Suprapubic skin (tissue), 4 donors: ENCODE data around the gene CLDN20. TPM values are rescaled to one million over a fixed set of nuclear protein-coding genes. Genes with fewer than 3 reads are reported as not detected.
A peak's percentile ranks its signal among the peaks of the same experiment; 100 is the strongest.

Source experiments
- DNase-seq, 2 donors: peaks; one replicate each; pipeline ENCODE4 v3.0.0-alpha.2; 2019; ENCODE audit warnings: low spot score in 2 of 2
- H3K27ac ChIP-seq: fragments of 200-600 bp; sonication (generic); one replicate; pipeline ENCODE4 v1.5.1; 2019
- H3K27me3 ChIP-seq: fragments of 200-600 bp; sonication (generic); one replicate; pipeline ENCODE4 v1.5.1; 2019
- H3K36me3 ChIP-seq: fragments of 200-600 bp; sonication (generic); one replicate; pipeline ENCODE4 v1.5.1; 2019
- H3K4me1 ChIP-seq: fragments of 200-600 bp; sonication (generic); one replicate; pipeline ENCODE4 v1.5.1; 2019
- H3K4me3 ChIP-seq: fragments of 200-600 bp; sonication (generic); one replicate; pipeline ENCODE4 v1.5.1; 2019; ENCODE audit warnings: mild to moderate bottlenecking
- H3K9me3 ChIP-seq: fragments of 200-600 bp; sonication (generic); one replicate; pipeline ENCODE4 v1.5.1; 2019
- EP300 ChIP-seq: sonication (generic); formaldehyde crosslinking; IDR thresholded peaks from one replicate; pipeline ENCODE4 v1.6.1; 2017; ENCODE audit warnings: antibody characterized with exemption
- POLR2A ChIP-seq, 2 donors: fragments of 450-650 bp; IDR thresholded peaks; one replicate each; pipeline ENCODE4 v1.6.1; 2017; ENCODE audit warnings: antibody characterized with exemption in 2 of 2, mild to moderate bottlenecking in 2 of 2, moderate library complexity in 2 of 2
- POLR2AphosphoS5 ChIP-seq, 3 donors: sonication (generic); formaldehyde crosslinking; IDR thresholded peaks; one replicate each; pipeline ENCODE4 v1.6.1; 2017; ENCODE audit warnings: antibody characterized with exemption in 3 of 3
- WGBS: methylation state at CpG from one replicate; pipeline ENCODE4 v1.1.5; 2018; 5-methylcytosine and 5-hydroxymethylcytosine counted together
- total RNA-seq, 4 donors: library from RNA; depleted of rRNA; stranded (reverse); fragments of >200 nt; gene quantifications; one replicate each; pipeline ENCODE4 v1.1.0, GENCODE V29; 2016
- TF ChIP-seq, protein P1 (sequence below), 2 donors: fragments of 200-600 bp in 1 of 2; fragments of 450-650 bp in 1 of 2; sonication (generic) in 1 of 2; IDR thresholded peaks; one replicate each; pipeline ENCODE4 v1.5.1; 2016 to 2019; ENCODE audit warnings: antibody characterized with exemption in 2 of 2, mild to moderate bottlenecking in 1 of 2, moderate library complexity in 1 of 2

The CLDN20 gene
- total RNA-seq, 4 donors from 2014 or later, result not detected

DNA sequence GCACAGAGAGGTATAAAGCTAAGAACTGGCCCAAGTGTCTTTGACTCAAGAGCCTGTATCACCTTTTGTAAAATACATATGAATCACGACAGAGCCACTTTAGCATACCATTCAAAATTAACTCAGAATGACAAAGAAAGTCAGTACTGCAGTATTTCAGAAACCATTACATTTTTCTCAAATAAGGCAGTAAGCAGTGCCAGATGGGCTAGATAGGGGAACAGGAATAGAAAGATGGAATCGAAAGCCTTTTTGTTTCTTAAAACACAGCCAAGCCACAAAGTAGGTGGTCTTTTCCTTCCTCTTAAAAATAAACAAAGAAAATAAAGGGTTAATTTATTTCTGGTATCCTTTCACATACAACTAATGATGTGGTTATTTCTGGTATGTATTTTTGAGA is 10.3 kb downstream of the CLDN20 start:
- no peaks in the 10 kb centered on the region for H3K9me3 ChIP-seq
- no peak for DNase-seq
- H3K36me3 ChIP-seq, result no peaks in the 10 kb centered on the region
- peaks cover 47% of the 10 kb centered on the region for H3K4me1 ChIP-seq
- H3K27me3 ChIP-seq, result no peaks in the 10 kb centered on the region
- no peak for TF ChIP-seq EP300
- TF ChIP-seq POLR2AphosphoS5 (IDR thresholded peaks at IDR 0.05), result no peak
- no peak for TF ChIP-seq POLR2A (IDR thresholded peaks at IDR 0.05)
- TF ChIP-seq, protein P1, sequence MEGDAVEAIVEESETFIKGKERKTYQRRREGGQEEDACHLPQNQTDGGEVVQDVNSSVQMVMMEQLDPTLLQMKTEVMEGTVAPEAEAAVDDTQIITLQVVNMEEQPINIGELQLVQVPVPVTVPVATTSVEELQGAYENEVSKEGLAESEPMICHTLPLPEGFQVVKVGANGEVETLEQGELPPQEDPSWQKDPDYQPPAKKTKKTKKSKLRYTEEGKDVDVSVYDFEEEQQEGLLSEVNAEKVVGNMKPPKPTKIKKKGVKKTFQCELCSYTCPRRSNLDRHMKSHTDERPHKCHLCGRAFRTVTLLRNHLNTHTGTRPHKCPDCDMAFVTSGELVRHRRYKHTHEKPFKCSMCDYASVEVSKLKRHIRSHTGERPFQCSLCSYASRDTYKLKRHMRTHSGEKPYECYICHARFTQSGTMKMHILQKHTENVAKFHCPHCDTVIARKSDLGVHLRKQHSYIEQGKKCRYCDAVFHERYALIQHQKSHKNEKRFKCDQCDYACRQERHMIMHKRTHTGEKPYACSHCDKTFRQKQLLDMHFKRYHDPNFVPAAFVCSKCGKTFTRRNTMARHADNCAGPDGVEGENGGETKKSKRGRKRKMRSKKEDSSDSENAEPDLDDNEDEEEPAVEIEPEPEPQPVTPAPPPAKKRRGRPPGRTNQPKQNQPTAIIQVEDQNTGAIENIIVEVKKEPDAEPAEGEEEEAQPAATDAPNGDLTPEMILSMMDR (IDR thresholded peaks at IDR 0.05), result no peak
- H3K4me3 ChIP-seq, result no peak overlapping the region
- peak overlapping the region; percentile 72 for H3K27ac ChIP-seq
- WGBS, result 26% methylated on average over 2 of the region's 2 CpGs

DNA sequence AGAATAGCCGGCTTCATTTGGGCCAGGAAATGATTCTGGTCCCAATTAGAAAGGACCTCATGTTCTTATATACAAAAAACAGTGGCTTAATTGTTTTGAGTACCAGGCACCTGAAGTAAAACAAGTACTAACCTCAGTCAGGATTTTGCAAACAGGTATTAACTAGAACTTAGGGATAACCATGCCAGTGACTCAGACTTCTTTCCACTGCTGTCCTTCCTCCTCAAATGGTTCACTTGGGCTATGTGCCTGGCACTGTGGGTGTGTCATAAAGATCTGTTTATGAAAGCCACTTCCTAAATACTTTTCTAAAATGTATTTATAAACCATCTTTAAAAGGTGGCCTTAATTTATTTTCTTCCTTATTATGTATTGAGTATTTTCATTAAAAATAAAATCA is 10.7 kb downstream of the CLDN20 start:
- TF ChIP-seq POLR2AphosphoS5 (IDR thresholded peaks at IDR 0.05), result no peak
- no peak for DNase-seq
- Histone ChIP-seq H3K4me3 (no peak overlapping the region), H3K27me3 (no peaks in the 10 kb centered on the region), H3K27ac (peak overlapping the region; percentile 72), H3K36me3 (no peaks in the 10 kb centered on the region), H3K9me3 (no peaks in the 10 kb centered on the region), H3K4me1 (peaks cover 47% of the 10 kb centered on the region)
- 28% methylated on average over 1 of the region's 1 CpG for WGBS

DNA sequence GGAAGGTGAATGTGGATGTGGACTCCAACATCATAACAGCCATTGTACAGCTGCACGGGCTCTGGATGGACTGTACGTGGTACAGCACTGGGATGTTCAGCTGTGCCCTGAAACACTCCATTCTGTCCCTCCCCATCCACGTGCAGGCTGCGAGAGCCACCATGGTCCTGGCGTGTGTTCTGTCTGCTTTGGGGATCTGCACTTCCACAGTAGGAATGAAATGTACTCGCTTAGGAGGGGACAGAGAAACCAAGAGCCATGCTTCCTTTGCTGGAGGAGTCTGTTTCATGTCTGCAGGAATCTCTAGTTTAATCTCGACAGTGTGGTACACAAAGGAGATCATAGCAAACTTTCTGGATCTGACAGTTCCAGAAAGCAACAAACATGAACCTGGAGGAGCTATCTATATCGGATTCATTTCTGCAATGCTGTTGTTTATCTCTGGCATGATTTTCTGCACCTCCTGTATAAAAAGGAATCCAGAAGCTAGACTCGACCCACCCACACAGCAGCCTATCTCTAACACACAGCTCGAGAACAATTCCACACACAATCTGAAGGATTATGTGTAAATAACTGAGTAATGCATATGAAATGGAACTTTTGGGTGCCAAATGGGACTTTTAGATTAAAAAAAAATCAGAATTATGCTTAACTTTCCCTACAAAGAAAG is 12.1 kb downstream of the CLDN20 start:
- DNase-seq, result no peak
- H3K4me3 ChIP-seq, result no peak overlapping the region
- 60% methylated on average over 10 of the region's 10 CpGs for WGBS
- peaks cover 47% of the 10 kb centered on the region for H3K4me1 ChIP-seq
- TF ChIP-seq EP300, result no peak
- no peak for TF ChIP-seq POLR2A (IDR thresholded peaks at IDR 0.05)
- TF ChIP-seq, protein P1 (IDR thresholded peaks at IDR 0.05), result no peak
- no peak for TF ChIP-seq POLR2AphosphoS5 (IDR thresholded peaks at IDR 0.05)
- H3K9me3 ChIP-seq, result no peaks in the 10 kb centered on the region
- H3K27ac ChIP-seq, result peak overlapping the region; percentile 39
- no peaks in the 10 kb centered on the region for H3K36me3 ChIP-seq
- H3K27me3 ChIP-seq, result no peaks in the 10 kb centered on the region

DNA sequence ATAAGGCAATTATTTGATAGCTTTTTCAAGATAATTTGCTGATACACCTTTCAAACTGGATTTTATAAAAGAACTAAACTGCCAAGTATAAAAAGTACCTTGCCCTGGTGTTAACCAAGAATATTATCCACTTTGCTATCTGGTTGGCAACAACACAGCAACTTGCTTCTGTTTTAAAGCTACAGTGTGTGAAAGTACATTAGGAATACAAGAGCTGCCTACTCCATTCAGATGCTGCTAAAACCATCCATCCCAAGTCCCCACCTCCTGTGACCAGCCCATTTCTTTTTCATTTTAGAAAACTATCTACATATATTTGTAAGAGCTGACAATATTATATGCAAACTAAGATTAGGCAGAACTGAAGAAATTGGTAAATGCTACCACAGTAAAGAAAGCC is 12.8 kb downstream of the CLDN20 start:
- Histone ChIP-seq H3K4me3 (no peak overlapping the region), H3K27me3 (no peaks in the 10 kb centered on the region), H3K9me3 (no peaks in the 10 kb centered on the region), H3K36me3 (peaks cover 4% of the 10 kb centered on the region), H3K27ac (no peak overlapping the region), H3K4me1 (peaks cover 47% of the 10 kb centered on the region)
- TF ChIP-seq POLR2AphosphoS5 (IDR thresholded peaks at IDR 0.05) (no peak), EP300 (no peak)
- DNase-seq, result no peak

DNA sequence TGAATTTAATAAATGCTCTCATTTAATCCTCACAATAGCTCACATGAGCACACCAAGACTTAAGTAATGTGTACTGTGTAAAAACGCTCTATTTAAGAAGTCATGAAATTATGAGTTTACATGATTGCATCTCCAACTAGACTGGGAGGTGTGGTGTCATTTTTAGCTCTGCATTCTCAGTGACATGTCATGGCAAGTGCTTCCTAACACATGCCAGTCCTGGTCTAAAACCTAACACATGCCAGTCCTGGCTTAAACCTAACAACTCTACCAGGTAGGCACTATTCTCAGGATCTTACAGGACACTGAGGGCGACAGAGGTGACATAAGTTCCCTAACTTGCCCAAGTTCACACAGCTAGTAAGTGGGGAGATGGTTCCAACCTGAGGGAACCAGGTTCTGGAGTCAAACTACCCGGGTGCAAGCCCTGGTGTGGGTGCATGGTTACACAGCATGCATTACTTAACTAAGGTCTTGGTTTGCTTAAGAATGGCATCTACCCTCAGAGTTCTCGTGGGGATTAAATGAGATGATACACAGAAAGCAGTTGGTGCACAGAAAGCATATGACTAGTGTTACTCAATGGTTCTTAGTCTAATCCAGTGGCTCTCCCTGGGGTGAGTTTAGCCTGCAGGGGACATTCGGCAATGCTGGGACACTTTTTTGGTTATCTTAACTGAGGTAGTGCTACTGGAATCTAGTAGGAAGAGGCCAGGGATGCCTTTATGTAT is 14.7 kb downstream of the CLDN20 start:
- Histone ChIP-seq H3K36me3 (peaks cover 17% of the 10 kb centered on the region), H3K4me3 (no peak overlapping the region), H3K27ac (peak overlapping the region; percentile 39), H3K4me1 (peaks cover 29% of the 10 kb centered on the region), H3K27me3 (no peaks in the 10 kb centered on the region), H3K9me3 (no peaks in the 10 kb centered on the region)
- WGBS, result 88% methylated on average over 3 of the region's 5 CpGs
- no peak for DNase-seq
- TF ChIP-seq, protein P1 (IDR thresholded peaks at IDR 0.05), result no peak
- TF ChIP-seq EP300 (no peak), POLR2AphosphoS5 (IDR thresholded peaks at IDR 0.05) (no peak), POLR2A (IDR thresholded peaks at IDR 0.05) (no peak)

DNA sequence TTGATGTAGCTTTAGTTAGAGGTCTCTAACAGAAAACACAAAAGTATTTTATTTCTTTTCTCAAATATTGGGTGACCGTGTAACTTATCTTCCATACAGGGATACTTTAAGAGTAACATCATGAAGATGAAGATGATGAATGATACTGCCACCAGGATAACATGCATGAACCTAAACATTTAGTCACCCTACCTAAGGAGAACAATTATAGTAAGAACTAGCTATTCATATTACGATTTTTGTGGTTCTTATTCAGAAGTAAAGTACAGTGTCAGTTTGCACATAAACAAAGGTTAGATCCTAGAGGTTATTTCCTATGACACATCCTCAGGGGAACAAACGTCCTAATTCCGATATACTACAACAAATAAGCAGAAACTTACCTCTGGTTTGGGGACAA is 21.0 kb downstream of the CLDN20 start:
- H3K4me3 ChIP-seq, result no peak overlapping the region
- H3K4me1 ChIP-seq, result no peaks in the 10 kb centered on the region
- H3K27ac ChIP-seq, result no peak overlapping the region
- whole genome bisulfite sequencing, result 91% methylated on average over 4 of the region's 4 CpGs
- TF ChIP-seq, protein P1 (IDR thresholded peaks at IDR 0.05), result no peak
- TF ChIP-seq POLR2A (IDR thresholded peaks at IDR 0.05) (no peak), EP300 (no peak), POLR2AphosphoS5 (IDR thresholded peaks at IDR 0.05) (no peak)
- no peaks in the 10 kb centered on the region for H3K9me3 ChIP-seq
- no peaks in the 10 kb centered on the region for H3K27me3 ChIP-seq
- H3K36me3 ChIP-seq, result peaks cover 38% of the 10 kb centered on the region
- DNase-seq, result no peak
